ENCODE results near the gene PRICKLE3. TPM values are rescaled to one million over a fixed set of nuclear protein-coding genes. Genes with fewer than 3 reads are reported as not detected.

Gene PRICKLE3
- total RNA-seq, 1 donor from 2014 or later, result 14.2 TPM

GRCh38 chrX:49166914-49167739, 19.0 kb downstream of the PRICKLE3 start:
- H3K27me3 Mint-ChIP-seq (ENCODE audit: low read depth, unreplicated experiment), result no peaks in the 10 kb centered on the region

GRCh38 chrX:49165901-49166881, 20.0 kb downstream of the PRICKLE3 start:
- no peak overlapping the region for H2AFZ ChIP-seq (ENCODE audit: low read depth, low read length)
- FAIRE-seq, result no peak

More at GRCh38 chrX:49166914-49167739, 19.0 kb downstream of the PRICKLE3 start:
- peak; percentile 77 for DNase-seq (ENCODE audit: low read depth)
- Mint-ChIP-seq H3K36me3 (ENCODE audit: low read depth, unreplicated experiment) (no peaks in the 10 kb centered on the region), H3K4me3 (ENCODE audit: unreplicated experiment) (peak overlapping the region; percentile 74), H3K9me3 (ENCODE audit: unreplicated experiment) (no peaks in the 10 kb centered on the region), H3K4me1 (ENCODE audit: low read depth, unreplicated experiment) (peaks cover 4% of the 10 kb centered on the region), H3K27ac (ENCODE audit: unreplicated experiment) (peak overlapping the region; percentile 69)
- Histone ChIP-seq H3K27ac (ENCODE audit: low read depth, low read length) (peak overlapping the region; percentile 76), H3K4me3 (ENCODE audit: insufficient read depth, low read depth, low read length) (peak overlapping the region; percentile 56), H3K9ac (ENCODE audit: low read length) (peak overlapping the region; percentile 82), H3K27me3 (ENCODE audit: insufficient read depth, low read length) (no peaks in the 10 kb centered on the region), H3K9me3 (ENCODE audit: insufficient read depth, low read depth, low read length) (no peaks in the 10 kb centered on the region), H2AFZ (ENCODE audit: low read depth, low read length) (peak overlapping the region; percentile 73), H3K79me2 (ENCODE audit: insufficient read depth, low read length) (peaks cover 3% of the 10 kb centered on the region), H3K36me3 (ENCODE audit: insufficient read depth, low read length) (no peaks in the 10 kb centered on the region), H4K20me1 (ENCODE audit: insufficient read depth, low read length) (no peaks in the 10 kb centered on the region), H3K4me1 (ENCODE audit: insufficient read depth, low read length) (peaks cover 15% of the 10 kb centered on the region), H3K4me2 (ENCODE audit: low read length) (peak overlapping the region; percentile 89)
- FAIRE-seq, result peak; percentile 29
- TF ChIP-seq CTCF (IDR thresholded peaks at IDR 0.05; ENCODE audit: insufficient read depth, low read depth, low read length) (no peak), EZH2 (IDR thresholded peaks at IDR 0.05; ENCODE audit: insufficient read depth, low read length) (no peak)

More at GRCh38 chrX:49165901-49166881, 20.0 kb downstream of the PRICKLE3 start:
- Histone ChIP-seq H4K20me1 (ENCODE audit: insufficient read depth, low read length) (no peaks in the 10 kb centered on the region), H3K4me3 (ENCODE audit: insufficient read depth, low read depth, low read length) (peak overlapping the region; percentile 56), H3K9me3 (ENCODE audit: insufficient read depth, low read depth, low read length) (no peaks in the 10 kb centered on the region), H3K27ac (ENCODE audit: low read depth, low read length) (peak overlapping the region; percentile 76), H3K4me1 (ENCODE audit: insufficient read depth, low read length) (peaks cover 15% of the 10 kb centered on the region), H3K9ac (ENCODE audit: low read length) (peak overlapping the region; percentile 82), H3K27me3 (ENCODE audit: insufficient read depth, low read length) (no peaks in the 10 kb centered on the region), H3K79me2 (ENCODE audit: insufficient read depth, low read length) (no peaks in the 10 kb centered on the region), H3K4me2 (ENCODE audit: low read length) (peak overlapping the region; percentile 89), H3K36me3 (ENCODE audit: insufficient read depth, low read length) (no peaks in the 10 kb centered on the region)
- Mint-ChIP-seq H3K4me3 (ENCODE audit: unreplicated experiment) (peak overlapping the region; percentile 74), H3K36me3 (ENCODE audit: low read depth, unreplicated experiment) (no peaks in the 10 kb centered on the region), H3K27me3 (ENCODE audit: low read depth, unreplicated experiment) (no peaks in the 10 kb centered on the region), H3K27ac (ENCODE audit: unreplicated experiment) (no peak overlapping the region), H3K4me1 (ENCODE audit: low read depth, unreplicated experiment) (peaks cover 4% of the 10 kb centered on the region), H3K9me3 (ENCODE audit: unreplicated experiment) (no peaks in the 10 kb centered on the region)
- peak; percentile 68 for DNase-seq (ENCODE audit: low read depth)
- TF ChIP-seq CTCF (IDR thresholded peaks at IDR 0.05; ENCODE audit: insufficient read depth, low read depth, low read length) (no peak), EZH2 (IDR thresholded peaks at IDR 0.05; ENCODE audit: insufficient read depth, low read length) (no peak)
